Upper lobe of right lung (tissue), 1 donor: ENCODE measurements around the gene PRR23C. TPM values are rescaled to one million over a fixed set of nuclear protein-coding genes. Genes with fewer than 3 reads are reported as not detected.

Experiments used
- ATAC-seq: fragments of 200-7000 bp; cut with Tn5 transposase; one replicate; pipeline ENCODE4 v1.9.1; 2020; ENCODE audit warnings: mild to moderate bottlenecking, moderate library complexity
- DNase-seq: peaks from one replicate; pipeline ENCODE4 v3.0.0-alpha.2; 2020
- H3K27ac ChIP-seq: fragments of 200-600 bp; one replicate; pipeline ENCODE4 v1.8.0; 2022
- H3K27me3 ChIP-seq: fragments of 200-600 bp; one replicate; pipeline ENCODE4 v1.8.0; 2022; ENCODE audit warnings: mild to moderate bottlenecking
- H3K36me3 ChIP-seq: fragments of 200-600 bp; one replicate; pipeline ENCODE4 v1.8.0; 2022
- H3K4me1 ChIP-seq: fragments of 200-600 bp; one replicate; pipeline ENCODE4 v1.8.0; 2022
- H3K4me3 ChIP-seq: fragments of 200-600 bp; one replicate; pipeline ENCODE4 v1.8.0; 2022; ENCODE audit warnings: mild to moderate bottlenecking
- H3K9me3 ChIP-seq: fragments of 200-600 bp; one replicate; pipeline ENCODE4 v1.8.0; 2022
- CTCF ChIP-seq: fragments of 200-600 bp; IDR thresholded peaks from one replicate; pipeline ENCODE4 v1.8.0; 2022; ENCODE audit warnings: antibody characterized with exemption
- intact Hi-C: fragments of 100-400 bp; cut with DNase I; formaldehyde crosslinking; loops from one replicate; pipeline ENCODE4 v1.11.0; 2022
- total RNA-seq: library from RNA; stranded (reverse); fragmentation: NEBNext Ultra II Directional; extraction: Animal tissue kit (Norgen Biotek cat#: 25700); gene quantifications from one replicate; pipeline ENCODE4 v1.2.1, GENCODE V29; 2021
- donor health status: DM: no; HTN: yes; CAD: no; lungs with severe emphysema.

PRR23C gene
- total RNA-seq, 1 donor from 2014 or later = not detected

DNA sequence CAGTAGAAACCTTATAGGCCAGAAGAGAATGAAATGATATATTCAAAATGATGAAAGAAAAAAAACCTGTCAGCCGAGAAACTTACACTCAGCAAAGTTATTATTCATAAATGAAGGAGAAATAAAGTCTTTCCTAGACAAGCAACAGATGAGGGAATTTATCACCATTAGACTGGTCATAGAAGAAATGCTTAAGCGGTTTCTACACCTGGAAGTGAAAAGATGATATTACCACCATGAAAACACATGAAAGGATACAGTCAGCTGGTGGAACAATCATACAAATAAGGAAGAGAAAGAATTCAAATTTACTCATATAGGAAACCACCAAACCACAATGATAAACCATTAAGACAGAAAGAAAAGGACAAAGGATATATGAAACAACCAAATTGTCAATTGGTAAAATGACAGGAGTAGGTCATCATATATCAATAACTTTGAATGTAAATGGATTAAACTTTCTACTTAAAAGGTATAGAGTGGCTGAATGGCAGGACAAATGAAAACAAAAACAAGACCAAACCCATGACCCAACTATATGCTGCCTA is 29.9 kb upstream of the PRR23C start:
- Histone ChIP-seq H3K4me3 (no peak overlapping the region), H3K36me3 (no peaks in the 10 kb centered on the region), H3K27ac (no peak overlapping the region), H3K9me3 (no peaks in the 10 kb centered on the region), H3K4me1 (no peaks in the 10 kb centered on the region), H3K27me3 (peaks cover 4% of the 10 kb centered on the region)
- intact Hi-C loops = no loop called here
- TF ChIP-seq CTCF = no peak
- ATAC-seq = no peak
- no peak for DNase-seq

GRCh38 chr3:139062918-139063317 is 18.2 kb upstream of the PRR23C start:
- no peak for TF ChIP-seq CTCF
- Histone ChIP-seq H3K9me3 (no peaks in the 10 kb centered on the region), H3K36me3 (no peaks in the 10 kb centered on the region), H3K27me3 (no peaks in the 10 kb centered on the region), H3K4me3 (no peak overlapping the region), H3K4me1 (no peaks in the 10 kb centered on the region), H3K27ac (no peak overlapping the region)
- intact Hi-C loops = no loop called here
- DNase-seq (no peak), ATAC-seq (no peak)

- Histone ChIP-seq H3K27ac (no peak overlapping the region), H3K27me3 (no peaks in the 10 kb centered on the region), H3K36me3 (no peaks in the 10 kb centered on the region), H3K4me1 (no peaks in the 10 kb centered on the region), H3K9me3 (peaks cover 6% of the 10 kb centered on the region), H3K4me3 (no peak overlapping the region)
- TF ChIP-seq CTCF = no peak
- ATAC-seq (no peak), DNase-seq (no peak)
- intact Hi-C loops = no loop called here
Measured at GRCh38 chr3:139052802-139053600, 8.3 kb upstream of the PRR23C start.

GRCh38 chr3:139043554-139044365 is 932 bp downstream of the PRR23C start:
- no peaks in the 10 kb centered on the region for H3K4me1 ChIP-seq
- H3K27ac ChIP-seq = no peak overlapping the region
- no peaks in the 10 kb centered on the region for H3K36me3 ChIP-seq
- DNase-seq (no peak), ATAC-seq (no peak)
- H3K4me3 ChIP-seq = no peak overlapping the region
- H3K27me3 ChIP-seq = no peaks in the 10 kb centered on the region
- TF ChIP-seq CTCF = no peak
- H3K9me3 ChIP-seq = no peaks in the 10 kb centered on the region
- intact Hi-C loops = no loop called here

DNA sequence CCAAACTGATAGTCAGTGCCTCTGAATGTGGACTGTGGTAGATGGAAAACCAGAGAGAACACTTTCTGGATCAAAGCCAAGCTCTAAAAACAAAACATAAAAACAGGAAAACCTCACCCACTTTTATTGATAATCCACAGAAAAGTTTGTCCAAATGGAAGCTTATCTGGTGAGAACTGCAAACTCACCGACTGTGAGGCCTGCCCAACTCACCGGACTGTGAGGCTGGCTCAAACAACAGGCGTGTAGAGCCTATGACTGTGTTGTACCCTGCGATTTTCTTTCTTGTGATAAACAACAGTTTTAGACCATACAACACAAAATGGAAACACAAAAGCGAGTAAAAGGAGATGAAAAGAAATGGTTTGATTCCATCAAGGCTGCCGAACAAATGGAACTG is 7.2 kb downstream of the PRR23C start:
- Histone ChIP-seq H3K36me3 (no peaks in the 10 kb centered on the region), H3K27ac (no peak overlapping the region), H3K4me1 (no peaks in the 10 kb centered on the region), H3K4me3 (no peak overlapping the region), H3K27me3 (no peaks in the 10 kb centered on the region), H3K9me3 (no peaks in the 10 kb centered on the region)
- intact Hi-C loops = no loop called here
- DNase-seq = no peak
- TF ChIP-seq CTCF = no peak
- no peak for ATAC-seq
